NCI-H345 treated with DMSO at 0.1 percent for 48 hours (cell line): ENCODE data around the gene UBAC1.
"Not testable (repeated sequence)": the region's sequence is repeated elsewhere in the genome, so short reads cannot be mapped to it uniquely, and the experiment has no call there.

ENCODE experiments used
- DNase-seq: peaks from one replicate; lab custom pipeline; 2025; ENCODE audit not compliant: unreplicated experiment; lab: John Stamatoyannopoulos, UW

UBAC1 gene

GRCh38 chr9:135905380-135906258, 55.6 kb downstream of the UBAC1 start:
- no peak for DNase-seq

DNA sequence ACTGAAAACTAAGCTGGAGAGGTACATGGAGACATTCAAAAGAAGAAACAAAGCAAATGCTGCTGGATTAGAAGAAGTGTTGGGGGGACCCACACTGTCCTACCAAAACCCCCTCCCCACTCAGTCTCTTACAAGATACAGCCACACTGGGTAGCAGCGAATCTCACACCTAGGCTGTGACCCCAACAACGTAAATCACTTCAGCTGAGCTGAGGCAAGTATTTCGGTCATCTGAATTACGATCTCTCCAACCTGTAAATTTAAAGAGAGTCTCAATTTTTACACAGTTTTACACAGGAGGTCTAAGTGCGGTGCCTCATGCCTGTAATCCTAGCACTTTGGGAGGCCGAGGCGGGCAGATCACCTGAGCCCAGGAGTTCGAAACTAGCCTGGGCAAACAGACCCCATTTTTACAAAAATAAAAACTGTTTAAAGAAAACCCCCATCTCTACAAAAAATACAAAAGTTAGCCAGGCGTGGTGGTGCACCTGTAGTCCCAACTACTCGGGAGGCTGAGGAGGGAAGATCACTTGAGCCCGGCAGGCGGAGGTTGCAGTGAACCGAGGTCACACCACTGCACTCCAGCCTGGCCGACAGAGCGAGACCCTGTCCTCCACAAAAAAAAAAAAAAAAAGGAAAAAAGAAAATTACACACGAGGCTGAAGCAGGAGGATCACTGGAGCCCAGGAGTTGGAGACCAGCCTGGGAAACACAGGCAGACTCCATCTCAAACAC, 57.2 kb downstream of the UBAC1 start:
- no peak for DNase-seq

GRCh38 chr9:135903358-135903656, 57.9 kb downstream of the UBAC1 start:
- no peak for DNase-seq

DNA sequence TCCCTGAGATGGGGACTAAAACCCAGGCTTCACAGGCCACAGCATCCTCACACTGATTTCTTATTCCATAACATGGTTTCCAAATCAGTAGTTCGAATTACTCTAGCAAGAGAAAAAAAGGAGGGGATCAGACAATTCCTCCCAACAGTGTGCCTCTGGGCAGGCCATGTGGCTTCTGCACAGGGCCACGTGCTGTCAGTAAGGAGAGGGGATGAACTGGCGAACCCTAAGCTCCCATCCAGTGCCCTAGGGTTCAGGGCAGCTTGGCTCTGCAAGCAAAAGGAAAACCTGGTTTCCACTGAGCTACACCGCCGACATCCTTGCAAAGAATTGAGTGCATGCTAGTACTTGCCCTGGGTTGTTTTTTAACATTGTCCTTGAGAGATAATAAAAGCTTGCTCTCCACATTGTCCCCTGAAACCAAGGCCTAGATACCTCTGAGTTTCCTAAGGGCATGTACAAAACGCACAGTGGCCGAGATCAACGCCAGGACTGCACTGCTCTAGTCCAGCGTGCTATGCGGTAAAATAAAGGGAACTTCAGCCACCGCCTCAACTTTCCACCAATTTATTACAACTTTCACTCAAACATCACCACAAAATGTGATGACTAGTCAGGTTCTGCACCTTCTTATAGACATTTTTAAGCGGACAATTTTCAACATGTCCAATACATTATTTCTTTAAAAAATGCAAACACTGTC, 58.4 kb downstream of the UBAC1 start:
- DNase-seq: no peak

DNA sequence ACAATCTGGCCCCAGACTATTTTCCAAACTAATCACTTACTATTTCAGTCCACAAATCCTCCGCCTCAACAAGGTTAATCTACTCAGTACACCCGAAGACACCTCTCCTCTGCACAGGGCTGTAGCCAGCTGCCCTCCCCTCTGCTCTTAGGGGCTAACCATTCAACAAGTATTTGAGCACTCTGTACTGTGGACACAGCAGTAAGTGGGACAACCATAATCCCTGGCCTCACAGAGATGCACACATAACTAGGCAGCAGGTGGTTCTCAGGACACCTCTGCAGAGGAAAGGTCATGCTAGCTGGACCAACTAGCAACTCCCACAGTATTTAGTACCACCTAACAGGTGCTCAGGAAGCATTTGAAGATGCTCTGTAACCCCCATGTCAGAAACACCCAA, 59.3 kb downstream of the UBAC1 start:
- no peak for DNase-seq

GRCh38 chr9:135901031-135901758, 60.0 kb downstream of the UBAC1 start:
- no peak for DNase-seq

- DNase-seq: no peak
Observed at GRCh38 chr9:135898634-135899407, 62.4 kb downstream of the UBAC1 start.

DNA sequence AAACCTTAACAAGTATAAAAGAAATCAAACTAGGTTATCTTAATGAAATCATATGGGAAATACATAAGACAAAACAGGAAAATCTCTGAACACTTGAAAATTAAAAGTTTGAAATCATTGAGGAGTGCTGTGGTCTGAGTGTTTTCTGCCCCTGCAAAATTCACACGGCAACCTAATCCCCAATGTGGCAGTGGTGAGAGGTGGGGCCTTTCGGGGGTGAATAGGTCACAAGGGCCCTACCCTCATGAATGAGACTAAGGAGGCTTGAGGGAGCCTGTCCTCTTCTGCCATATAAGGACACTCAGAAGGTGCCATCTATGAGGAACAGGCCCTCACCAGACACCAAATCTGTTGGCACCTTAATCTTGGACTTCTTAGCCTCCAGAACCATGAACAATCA, 64.5 kb downstream of the UBAC1 start:
- no peak for DNase-seq

- DNase-seq: no peak
Observed at GRCh38 chr9:135896205-135896604, 65.0 kb downstream of the UBAC1 start.

- DNase-seq: no peak
Observed at GRCh38 chr9:135895202-135895848, 65.8 kb downstream of the UBAC1 start.

GRCh38 chr9:135893104-135893503, 68.1 kb downstream of the UBAC1 start:
- DNase-seq: no peak

DNA sequence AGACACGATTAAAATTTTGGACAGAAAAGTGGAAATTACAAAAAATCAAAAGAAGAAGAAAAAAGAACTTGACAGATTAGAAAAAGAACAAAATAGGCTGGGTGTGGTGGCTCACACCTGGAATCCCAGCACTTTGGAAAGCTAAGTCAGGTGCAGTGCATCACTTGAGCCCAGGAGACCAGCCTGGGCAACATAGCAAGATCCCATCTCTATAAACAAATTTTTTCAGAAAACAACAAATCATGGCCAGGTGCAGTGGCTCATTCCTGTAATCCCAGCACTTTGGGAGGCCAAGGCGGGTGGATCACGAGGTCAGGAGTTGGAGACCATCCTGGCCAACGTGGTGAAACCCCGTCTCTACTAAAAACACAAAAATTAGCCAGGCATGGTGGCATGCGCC, 68.8 kb downstream of the UBAC1 start:
- DNase-seq: not testable (repeated sequence)

DNA sequence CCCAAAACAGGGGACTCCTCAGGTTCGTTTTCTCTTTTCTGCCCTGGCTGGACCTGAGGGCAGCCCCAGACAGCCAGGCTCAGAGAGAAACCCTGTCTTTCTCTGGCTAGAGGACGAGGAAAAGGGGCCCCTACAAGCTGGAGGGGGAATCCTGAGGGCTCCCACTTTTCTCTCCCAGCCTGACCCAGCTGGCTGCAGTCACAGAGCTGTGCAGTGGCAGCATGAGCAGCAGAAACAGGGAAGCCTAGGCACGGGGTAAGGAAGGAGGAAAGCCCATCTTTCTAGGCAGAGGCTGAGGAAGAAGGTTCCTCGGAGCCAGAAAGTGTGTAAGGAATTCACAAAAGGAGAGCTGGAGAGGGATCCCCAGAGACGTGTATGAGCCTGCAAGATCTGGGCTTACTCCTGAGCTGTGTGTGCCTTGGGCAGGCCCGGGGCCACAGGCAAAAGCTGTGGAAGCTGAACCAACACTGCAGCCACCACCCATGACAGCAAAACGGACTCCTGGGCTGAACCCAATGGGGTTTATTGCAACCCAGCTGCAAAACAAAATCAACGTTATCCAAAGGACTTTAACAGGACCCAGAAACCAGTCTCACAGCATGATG, 70.0 kb downstream of the UBAC1 start:
- DNase-seq: no peak

DNA sequence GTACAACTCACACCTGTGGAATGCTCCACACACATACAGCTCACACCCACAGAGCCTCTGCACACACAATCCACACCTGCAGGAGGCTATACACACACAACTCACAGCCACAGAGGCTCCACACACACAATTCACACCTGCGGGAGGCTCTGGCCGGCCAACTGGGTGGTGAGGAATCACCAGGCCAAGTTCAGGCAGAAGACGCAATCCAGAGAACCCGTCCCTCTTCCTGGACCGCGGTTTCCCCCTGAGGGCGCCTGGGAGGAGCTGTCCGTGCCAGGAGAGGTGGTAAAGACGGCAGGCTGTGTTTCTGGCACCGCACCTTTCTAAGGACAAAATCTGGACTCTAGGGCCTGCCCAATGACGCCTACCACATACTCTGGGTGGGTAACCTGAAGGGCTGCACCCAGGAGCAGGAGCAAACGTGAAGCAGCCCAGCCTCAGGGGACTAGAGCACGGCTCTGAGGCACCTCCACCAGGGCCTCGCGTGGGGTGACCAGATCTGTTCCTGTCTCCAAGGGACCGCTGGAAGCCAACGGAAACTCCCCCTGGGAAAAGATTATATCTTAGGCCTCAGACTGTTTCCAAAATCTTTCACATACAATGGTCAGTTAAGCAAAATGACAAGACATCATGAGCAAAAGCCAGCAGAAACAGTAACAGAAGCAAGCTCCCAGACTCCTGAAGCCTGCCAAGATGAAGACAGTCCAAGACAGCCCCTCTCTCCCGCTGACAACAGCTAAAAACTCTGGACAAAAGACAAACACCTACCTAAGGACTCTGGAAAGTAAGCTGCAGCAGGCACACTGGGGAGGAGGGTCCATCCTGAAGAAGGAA, 70.8 kb downstream of the UBAC1 start:
- no peak for DNase-seq

- no peak for DNase-seq
Observed at GRCh38 chr9:135889564-135890189, 71.5 kb downstream of the UBAC1 start.

- DNase-seq: peak; percentile 54
Observed at GRCh38 chr9:135888766-135889394, 72.3 kb downstream of the UBAC1 start.

GRCh38 chr9:135888126-135888765, 72.9 kb downstream of the UBAC1 start:
- DNase-seq: no peak
